Activated CD8-positive, alpha-beta memory T cell treated with anti-CD3 and anti-CD28 coated beads for 24 hours (primary cell): Measurements from ENCODE around the gene CACNA2D2.
"Not testable (repeated sequence)": the region's sequence is repeated elsewhere in the genome, so short reads cannot be mapped to it uniquely, and the experiment has no call there.

Experiments
- DNase-seq: peaks from one replicate; pipeline ENCODE4 v3.0.0-alpha.2; 2020

Gene CACNA2D2

GRCh38 chr3:50525987-50526386, 22.6 kb upstream of the CACNA2D2 start:
- DNase-seq: peak; percentile 78

DNA sequence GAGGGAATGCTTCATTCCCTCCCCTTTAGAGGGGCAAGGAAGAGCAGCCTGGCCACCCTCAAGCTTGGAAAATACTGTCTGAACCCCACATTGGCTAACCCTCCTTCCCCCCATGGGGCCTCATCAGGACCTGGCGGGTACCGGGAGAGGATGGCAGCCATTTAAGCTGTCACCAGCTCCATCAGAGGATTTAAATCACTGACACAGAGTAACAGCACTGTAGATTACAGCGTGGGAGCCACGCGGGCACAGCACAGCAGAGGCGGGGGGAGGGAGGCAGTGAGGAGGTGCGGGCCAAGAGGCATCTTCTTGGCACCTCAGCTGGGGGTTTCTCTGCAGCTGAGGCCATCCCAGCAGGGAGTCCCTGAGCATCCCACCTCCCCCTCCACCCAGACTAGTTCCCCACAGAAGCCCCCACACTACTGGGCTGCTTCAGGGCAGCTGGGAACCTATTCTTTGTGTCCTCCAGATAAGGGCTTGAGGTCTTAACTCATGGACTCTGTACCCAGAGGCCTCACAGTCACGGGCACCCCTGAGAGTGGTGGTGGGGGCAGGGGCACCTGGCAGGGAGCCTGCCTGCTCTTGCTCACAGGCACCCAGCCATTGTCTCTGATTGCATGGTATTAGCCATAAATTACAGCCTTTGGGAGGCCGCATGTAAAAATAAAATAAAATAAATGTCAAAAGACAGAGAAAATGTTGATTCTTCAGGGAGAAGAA, 21.9 kb upstream of the CACNA2D2 start:
- no peak for DNase-seq

GRCh38 chr3:50524746-50525145, 21.3 kb upstream of the CACNA2D2 start:
- no peak for DNase-seq

DNA sequence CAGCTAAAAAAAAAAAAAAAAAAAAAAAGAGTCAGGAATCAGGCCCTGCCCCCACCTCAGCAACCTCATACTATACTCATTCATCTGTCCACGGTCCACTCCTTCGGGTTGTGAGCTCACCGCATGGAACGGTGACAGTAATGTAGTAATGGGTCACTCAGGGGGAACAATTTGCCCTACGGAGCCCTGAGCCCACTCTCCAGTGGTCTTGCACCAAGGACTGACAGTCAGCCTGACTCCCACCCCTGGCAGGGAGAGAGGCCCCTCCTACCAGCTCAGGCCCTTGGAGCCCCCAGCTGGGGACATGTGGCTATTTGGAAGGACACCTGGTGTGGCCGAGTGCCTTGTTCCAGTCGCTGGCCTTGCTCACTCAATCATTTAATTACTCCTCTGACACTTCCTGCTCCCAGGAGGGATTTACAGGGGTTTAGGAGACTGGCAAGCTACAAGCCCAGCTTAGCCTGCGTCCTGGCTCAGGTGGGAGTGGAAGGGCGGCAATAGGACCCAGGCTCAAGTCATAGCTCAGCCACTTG, 19.9 kb upstream of the CACNA2D2 start:
- no peak for DNase-seq

DNA sequence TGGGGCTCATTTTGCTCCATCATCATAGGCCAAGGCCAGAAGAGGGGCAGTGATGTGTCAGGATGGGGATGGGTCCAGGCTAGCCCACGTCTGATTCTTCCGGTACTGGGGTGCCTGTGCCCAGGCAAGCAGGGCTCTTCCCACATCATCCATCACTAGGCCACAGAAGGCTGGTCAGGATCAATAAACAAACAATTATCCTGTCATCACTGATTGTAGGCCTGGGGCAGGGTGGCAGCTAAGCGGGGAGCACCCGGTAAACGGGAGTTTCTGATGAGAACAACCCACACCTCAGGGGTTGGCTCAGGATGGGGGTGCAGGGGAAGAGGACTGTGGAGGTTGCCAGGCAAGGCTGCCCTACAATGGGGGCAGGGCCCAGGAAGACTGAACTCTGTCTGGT, 18.1 kb upstream of the CACNA2D2 start:
- no peak for DNase-seq

GRCh38 chr3:50520849-50521248, 17.4 kb upstream of the CACNA2D2 start:
- no peak for DNase-seq

DNA sequence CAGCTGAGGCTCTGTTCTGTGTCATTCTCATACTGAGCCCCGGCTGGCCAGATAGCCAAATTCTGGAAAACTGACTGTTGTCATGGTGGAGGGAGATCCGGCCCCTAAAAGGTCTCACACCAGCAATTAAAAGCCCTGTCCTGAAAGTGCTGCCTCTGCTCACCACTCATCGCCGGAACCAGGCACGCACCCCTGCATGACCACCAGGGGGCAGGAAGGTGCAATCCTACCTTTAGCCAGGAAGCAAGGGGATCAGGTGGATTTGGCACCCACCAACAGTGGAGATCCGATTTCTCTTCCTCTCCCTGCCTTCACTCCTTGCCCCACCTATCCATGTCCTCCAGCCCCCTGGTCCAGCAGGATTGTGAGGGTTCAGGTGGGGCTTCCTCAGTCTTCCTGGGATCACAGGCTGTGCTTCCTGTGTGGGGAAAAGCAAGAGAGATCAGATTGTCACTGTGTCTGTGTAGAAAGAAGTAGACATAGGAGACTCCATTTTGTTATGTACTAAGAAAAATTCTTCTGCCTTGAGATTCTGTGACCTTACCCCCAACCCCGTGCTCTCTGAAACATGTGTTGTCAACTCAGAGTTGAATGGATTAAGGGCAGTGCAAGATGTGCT, 16.1 kb upstream of the CACNA2D2 start:
- DNase-seq: peak; percentile 91

GRCh38 chr3:50518436-50518835, 15.0 kb upstream of the CACNA2D2 start:
- DNase-seq: no peak

- DNase-seq: no peak
These were observed 14.3 kb upstream of the CACNA2D2 start for GRCh38 chr3:50517721-50518206.

GRCh38 chr3:50516440-50516871, 13.0 kb upstream of the CACNA2D2 start:
- no peak for DNase-seq

DNA sequence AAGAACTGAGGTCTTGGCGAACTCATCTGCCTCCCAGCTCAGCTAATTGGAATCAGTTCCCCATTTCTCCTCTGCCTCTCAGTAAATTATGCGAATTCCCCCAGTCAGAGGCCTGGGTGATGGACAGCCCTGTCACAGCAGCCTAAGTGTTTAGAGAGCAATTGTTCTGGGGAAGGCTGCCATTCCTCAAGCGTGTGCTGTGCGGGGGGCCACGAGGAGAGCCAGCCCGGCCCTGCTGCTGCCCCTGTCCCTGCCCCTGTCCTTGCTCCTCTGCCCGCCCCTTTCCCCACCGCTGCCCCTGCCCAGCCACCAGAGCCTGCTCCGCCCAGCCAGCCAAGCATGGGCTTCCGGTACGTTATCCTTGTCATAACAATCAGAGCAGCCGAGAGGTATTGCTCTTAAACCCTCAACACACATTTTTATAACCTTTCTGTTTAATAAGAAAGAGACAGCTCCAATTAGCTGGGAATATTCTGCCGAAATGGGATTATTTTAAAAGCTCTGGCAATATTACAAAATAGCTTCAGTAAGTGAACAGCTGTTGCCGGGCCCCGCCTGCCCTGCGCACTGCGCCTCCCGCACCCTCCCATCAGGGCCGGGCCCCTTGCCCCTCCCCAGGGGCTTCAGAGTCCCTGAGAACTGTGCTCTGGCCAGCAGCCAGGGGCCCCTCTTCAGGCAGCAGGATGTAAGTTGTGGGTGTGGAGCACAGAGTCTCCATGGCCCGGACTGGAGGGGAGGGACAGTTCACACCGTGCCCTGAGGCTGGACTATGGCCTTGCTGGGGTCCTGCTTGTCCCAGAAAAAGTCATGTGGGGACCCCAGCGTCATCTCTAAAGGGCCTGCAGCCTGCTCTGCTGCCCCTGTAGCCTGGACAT, 12.4 kb upstream of the CACNA2D2 start:
- DNase-seq: no peak

- not testable (repeated sequence) for DNase-seq
These were observed 9.5 kb upstream of the CACNA2D2 start for GRCh38 chr3:50512908-50513307.

DNA sequence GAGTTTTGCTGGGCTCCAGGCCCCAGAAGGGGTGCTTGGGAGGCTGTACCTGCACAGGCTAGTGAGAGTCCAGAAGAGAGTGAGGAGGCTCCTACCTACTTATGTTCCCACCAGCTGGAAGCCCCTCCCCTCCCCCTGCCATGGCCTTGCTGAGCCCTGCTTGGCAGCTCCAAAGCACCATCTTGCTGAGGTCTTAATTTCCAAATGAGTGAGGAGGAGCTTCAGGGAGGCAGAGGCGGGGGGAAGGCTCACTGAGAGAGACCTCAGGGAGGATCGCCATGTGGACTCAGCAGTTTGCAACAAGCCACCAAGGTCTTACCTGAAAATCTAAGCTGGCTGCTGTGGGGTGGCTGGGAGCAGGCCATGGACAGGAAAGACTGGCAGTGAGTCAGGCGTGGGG, 8.7 kb upstream of the CACNA2D2 start:
- no peak for DNase-seq

- no peak for DNase-seq
These were observed 6.9 kb upstream of the CACNA2D2 start for GRCh38 chr3:50510325-50510724.

DNA sequence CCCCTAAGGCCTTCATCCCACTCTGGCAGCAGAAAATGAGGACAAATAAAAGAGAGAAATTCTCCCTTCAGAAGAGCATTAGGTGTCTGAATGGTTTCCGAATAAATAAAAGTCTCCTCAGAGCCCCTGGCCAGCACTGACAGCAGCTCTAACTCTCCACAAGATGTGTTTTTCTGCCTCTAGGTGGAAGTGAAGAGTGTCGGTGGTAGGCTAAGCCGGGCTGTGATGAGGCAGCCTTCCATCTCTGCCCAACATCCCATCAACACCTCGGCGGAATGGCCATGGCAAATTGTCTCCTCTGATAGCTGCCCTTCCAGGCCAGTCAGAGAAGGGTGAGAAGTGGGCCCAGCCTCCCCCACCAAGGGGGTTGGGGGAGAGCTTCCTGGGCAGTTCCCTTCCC, 6.3 kb upstream of the CACNA2D2 start:
- DNase-seq: no peak

- DNase-seq: no peak
These were observed 5.4 kb upstream of the CACNA2D2 start for GRCh38 chr3:50508821-50509220.

DNA sequence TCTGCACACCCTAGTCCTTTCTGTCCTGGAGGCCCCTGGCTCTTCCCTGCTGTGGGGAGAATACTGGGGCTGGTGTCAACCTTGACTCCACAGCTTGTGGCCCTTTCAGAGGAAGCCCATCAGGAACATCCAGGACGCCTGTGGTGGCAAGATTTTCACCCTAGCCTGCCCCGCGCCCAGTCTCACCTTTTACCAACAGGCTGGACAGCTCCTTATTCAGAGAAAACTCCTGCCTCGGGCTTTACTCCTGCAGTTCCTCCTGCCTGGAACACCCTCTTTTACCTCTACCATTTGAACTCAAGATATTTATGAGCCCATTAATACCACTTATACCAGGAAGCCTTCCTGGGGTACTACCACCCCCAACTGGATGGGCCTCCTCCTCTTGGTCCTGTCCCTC, 2.7 kb upstream of the CACNA2D2 start:
- DNase-seq: no peak

DNA sequence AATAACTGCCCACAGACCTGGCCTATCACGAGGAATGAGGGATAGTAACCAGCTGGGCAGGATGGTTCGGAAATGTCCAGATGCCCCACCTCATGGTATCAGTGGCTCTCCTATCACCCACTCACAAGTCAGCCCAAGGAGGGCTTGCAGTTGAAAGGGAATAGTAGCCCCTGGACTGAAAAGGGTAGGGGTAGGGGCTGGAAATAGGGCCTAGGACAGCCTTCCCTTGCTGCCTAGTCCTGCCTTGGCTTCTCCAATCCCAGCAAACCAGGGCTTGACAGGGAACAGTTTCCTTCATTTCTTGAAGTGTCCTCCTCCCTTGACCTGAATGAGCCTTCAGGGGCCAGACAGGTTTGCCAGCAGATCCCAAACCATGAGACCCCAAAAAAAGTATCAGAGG, 1.2 kb upstream of the CACNA2D2 start:
- DNase-seq: no peak

DNA sequence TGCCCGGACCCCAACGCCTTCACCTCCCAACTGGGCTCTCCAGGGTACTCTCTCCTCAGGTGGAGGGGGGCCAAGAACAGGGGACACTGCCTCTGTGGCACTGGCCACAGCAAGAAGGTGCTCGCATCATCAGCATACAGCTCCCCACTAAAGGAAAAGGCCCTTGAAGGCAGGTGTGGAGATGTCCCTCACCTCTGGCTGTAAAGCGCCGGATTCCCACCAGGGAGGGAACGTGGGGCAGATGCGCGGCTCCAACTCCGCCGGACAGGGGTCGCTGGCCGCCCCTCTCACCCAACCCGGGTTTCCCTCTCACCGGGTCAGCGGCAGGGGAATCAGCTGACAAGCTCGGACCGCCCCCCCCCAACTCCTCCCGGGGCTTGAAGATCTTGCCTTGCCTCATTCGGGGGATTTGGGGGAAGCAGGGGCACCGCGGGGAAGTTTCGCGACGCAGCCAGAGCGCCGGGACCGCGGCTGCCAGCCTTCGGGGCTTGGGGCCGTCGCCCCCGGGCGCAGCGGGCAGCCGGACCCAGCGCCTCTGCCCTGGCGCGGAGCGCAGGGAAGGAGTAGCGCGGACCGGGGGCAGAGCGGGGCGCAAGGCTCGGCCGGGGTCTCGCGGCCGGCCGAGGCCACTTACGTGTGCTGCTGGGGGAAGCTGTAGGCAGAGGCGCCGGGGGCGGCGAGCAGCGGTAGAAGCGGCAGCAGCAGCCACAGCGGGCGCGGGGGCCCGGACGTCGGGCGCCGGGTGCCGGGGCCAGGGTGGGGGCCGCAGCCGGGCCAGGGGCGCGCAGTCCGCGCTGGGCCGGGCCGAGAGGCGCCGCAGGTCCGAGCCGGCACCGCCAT, 630 bp downstream of the CACNA2D2 start:
- DNase-seq: peak; percentile 64

DNA sequence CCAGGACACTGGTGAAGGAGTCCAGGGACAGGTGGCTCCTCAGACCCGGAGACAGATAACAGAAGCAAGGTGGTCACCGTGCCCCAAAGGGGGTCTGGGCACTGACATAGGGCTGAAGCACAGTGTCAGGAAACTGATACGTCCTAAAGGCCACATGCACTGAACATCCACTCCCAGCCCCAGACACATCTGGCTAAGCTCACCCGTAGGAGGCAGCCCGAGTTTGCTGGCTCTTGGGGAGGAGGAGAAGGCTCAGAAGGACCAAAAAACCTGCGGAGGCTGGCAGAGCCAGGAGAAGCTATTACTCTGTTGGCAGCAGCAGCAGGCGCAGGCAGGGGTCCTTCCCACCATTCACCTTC, 1.2 kb downstream of the CACNA2D2 start:
- DNase-seq: peak; percentile 58

DNA sequence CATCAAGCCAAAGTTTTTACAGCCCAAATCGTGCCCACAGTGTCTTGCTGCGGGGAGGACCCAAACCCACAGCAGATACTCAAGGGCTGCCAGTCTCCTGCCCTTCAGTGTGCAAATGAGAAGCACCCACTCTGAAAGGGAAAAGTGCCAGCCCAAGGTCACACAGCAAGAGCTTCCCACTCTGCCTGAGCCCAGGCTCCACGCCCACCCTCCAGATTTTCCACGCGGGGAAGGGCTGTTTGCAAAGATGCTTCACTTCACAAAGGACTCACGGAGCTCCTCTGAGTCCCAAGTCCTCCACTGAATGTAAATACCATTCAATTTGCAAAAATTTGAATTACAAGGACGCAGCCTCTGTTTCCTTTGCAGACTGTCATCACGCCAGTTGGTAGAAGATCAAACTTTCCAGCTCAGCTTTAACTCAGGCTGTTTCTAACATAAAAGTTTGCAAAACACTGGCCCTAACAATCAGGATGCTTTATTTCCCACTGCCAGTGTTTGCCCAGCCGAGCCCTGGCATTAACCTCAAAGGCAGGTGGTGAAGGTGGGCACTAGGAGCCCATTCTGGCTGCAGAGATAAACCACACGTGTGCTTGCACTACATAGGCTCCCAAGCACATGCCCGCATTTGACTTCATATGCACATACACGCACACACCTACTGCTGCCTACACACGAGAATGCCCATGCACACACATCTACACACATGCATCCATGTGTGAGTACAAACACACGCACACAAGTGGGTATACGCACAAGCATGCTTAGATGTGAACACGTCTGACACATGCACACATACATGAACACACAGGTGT, 7.6 kb downstream of the CACNA2D2 start:
- DNase-seq: no peak

DNA sequence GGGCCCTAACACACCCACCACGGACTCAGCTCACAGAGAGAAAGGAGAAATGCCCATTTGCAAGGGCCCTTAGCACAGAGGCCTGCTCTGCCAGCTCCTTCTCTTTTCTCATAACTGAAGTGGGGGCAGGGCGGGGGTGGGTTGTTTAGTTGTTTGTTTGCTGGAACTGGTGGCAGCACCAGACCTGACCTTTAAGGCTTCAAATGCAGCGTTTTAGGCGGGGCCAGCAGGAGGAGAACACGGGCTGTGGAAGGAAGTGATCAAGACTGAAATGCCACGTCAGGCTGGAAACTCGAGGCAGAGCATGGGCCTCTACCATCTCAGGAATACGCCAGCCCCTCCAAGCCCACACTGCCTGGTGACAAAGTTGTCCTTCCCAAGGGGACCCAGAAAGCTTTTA, 9.3 kb downstream of the CACNA2D2 start:
- no peak for DNase-seq
